ENCODE measurements around the gene EYA2.
"Not testable (repeated sequence)": the region's sequence is repeated elsewhere in the genome, so short reads cannot be mapped to it uniquely, and the experiment has no call there.

Gene EYA2, protein sequence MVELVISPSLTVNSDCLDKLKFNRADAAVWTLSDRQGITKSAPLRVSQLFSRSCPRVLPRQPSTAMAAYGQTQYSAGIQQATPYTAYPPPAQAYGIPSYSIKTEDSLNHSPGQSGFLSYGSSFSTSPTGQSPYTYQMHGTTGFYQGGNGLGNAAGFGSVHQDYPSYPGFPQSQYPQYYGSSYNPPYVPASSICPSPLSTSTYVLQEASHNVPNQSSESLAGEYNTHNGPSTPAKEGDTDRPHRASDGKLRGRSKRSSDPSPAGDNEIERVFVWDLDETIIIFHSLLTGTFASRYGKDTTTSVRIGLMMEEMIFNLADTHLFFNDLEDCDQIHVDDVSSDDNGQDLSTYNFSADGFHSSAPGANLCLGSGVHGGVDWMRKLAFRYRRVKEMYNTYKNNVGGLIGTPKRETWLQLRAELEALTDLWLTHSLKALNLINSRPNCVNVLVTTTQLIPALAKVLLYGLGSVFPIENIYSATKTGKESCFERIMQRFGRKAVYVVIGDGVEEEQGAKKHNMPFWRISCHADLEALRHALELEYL

DNA sequence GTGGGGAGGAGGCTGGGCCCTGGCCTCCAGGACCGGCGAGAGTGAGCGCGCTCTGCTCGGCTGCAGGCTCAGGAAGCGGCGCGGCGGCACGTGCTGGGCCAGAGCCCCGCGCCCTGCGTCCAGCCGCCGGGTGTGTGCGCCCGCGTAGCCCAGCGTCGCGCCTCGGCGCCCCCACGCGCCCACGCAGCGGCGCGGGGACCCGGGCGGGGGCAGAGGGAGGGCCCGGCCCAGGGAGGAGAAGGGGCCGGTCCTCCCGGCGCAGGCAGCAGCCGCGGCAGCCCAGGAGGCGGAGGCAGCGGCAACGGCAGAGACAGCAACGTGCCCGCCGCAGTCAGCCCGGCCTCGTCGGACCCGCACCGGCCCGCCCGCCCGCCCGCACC lies at the start of gene EYA2:
EYA2 (plus strand) TSS at position 265 of the 380 bp plus-strand sequence. CDS start 95,168 bp downstream, outside the sequence.
- DNase-seq: no peak

DNA sequence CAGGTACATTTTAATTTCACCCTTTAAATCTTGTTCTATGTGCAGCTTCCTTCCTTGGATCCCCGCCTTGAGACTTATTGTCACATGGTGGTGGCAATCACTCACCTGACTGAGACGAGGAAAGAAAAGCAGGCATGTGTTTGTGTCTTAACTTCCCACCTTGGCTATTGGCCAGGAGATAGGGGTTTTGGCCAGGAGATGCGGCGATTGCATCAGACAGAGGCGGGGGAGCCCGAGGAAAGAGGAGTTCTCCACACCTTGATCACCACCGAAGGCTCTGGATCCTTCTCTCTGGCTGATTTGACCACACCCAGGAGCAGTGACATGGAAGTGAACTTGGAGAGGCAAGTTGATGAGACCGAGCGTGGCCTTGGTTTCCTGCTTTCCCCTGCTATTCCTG lies 49.7 kb upstream of the EYA2 start:
- DNase-seq: no peak

DNA sequence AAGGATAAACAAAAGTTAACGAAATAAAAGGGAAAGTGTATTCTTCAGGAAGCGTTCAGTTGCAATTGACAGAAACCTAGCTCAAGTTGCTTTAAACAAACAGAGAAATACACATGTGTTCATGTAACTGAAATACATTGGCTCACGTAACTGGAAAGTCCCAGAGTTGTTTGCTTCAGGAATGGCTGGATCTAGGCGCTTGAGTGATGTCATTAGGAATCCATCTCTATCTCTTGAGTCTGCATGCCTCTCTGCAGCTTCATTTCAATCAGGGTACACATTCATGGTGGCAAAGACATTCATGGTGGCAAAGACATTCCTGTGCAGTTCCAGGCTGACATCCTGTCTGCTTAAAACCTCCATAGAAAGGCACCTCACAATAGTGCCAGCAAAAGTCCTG lies 45.4 kb upstream of the EYA2 start:
- no peak for DNase-seq

DNA sequence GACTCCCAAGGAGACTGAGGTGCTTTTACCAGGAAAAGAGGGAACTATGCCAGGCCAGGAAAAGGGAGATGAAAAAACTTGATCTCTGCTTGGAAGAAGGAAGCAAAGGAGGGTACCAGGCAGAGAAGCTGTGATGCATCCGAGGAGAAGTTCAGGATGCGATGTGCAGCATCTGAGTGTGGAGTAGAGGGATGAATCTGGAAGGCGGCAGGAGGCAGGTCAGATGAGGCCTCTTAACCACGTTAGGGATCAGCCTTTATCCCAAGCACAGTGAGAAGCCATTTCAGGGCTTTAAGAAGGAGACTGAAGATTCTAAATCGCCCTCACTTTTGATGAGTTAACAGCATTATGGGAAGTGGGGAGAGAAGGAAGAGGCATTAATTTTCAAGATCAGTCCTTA lies 44.9 kb upstream of the EYA2 start:
- DNase-seq: no peak

- no peak for DNase-seq
Observed at GRCh38 chr20:46850416-46850815, 44.2 kb upstream of the EYA2 start.

DNA sequence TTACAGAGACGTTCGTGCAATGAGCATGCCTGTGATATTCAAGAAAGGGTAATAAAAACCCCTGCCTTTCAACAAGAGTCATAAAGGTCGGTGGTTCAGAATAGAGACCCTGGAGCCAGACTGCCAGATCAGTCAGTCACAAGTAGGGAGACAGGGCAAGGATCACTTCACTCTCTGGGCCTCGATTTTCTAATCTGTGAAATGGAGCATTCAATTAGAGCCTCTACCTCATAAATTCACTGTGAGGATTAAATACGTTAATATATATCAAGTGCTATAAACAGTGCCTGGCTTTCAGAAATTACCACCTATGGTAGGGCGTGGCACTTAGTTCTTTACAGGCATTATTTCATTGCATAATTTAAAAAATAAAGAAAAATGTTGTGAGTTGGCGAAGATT lies 43.7 kb upstream of the EYA2 start:
- no peak for DNase-seq

- DNase-seq: no peak
Observed at GRCh38 chr20:46851746-46852145, 42.9 kb upstream of the EYA2 start.

DNA sequence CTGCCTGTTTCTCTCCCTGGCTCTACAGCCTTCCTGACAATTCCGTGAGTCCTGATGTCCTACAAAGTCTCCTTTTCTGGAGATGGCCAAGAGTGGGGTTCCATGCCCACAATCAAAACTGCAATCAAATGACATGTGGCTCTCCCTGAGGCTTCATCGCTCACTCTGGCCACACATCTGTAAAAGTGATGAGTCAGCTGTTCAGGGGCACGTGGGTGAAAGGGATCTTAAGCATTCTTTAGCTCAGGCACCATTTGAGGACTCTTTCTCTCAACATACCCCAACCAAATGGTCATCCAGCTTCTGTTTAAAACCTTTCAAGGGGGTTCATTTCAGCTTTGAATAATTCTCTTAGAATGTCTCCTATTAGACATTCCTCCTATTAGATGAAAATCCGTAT lies 42.3 kb upstream of the EYA2 start:
- DNase-seq: no peak

GRCh38 chr20:46853926-46854325 lies 40.7 kb upstream of the EYA2 start:
- no peak for DNase-seq

DNA sequence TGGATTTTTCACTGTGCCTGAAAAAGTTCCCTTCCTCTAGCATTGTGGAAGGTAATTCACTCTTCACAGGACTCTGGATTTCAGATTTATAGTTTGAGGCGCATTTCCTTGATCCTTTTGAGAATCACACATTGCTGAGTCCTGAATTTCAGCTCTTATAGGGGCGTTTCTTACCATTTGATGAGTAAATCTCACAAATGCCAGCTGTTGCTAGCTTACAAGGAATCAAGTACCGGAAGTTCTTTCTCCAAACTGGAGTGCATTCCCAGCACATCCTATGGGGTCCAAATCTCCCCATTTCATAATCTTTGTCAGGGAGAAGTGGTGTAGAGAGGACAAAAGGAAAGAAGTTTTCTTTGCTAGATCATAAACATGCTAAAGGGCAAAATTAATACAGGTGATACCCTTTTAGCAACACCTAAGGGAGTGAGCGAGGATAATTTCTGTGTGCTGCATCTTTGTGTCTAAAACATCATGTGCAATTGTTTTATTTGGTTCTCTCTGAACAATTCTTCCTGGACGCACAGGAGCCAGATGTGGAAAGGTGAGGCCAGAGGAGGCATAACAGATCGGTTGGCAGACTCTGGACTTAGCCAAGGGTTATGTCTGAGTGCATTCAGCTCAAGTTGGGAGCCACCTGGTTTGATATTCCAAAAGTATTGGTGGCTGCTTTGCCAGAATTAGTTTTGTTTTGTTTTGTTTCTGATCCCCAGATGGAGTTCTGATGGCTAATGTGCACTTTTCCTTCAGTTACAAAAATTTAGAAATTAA lies 37.4 kb upstream of the EYA2 start:
- DNase-seq: no peak

GRCh38 chr20:46865824-46866223 lies 28.8 kb upstream of the EYA2 start:
- DNase-seq: no peak

DNA sequence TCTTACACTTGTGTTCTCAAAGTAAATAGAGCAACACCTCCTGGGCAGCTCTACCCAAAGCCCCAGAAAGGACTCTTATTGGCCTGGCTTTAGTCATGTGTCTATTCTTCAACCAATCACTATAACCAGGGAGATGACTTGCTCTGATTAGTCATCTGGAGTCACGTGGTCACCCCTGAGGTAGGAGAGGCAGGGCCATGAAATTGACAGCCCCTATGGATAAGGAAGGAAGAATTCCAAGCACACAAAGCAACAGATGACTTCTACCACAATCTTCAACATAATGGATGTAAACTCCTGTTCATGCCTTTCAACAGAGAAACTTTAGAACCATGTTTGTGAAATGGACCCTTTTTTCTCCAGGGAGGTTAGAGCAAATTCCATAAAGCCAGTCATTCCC lies 24.6 kb upstream of the EYA2 start:
- DNase-seq: no peak

DNA sequence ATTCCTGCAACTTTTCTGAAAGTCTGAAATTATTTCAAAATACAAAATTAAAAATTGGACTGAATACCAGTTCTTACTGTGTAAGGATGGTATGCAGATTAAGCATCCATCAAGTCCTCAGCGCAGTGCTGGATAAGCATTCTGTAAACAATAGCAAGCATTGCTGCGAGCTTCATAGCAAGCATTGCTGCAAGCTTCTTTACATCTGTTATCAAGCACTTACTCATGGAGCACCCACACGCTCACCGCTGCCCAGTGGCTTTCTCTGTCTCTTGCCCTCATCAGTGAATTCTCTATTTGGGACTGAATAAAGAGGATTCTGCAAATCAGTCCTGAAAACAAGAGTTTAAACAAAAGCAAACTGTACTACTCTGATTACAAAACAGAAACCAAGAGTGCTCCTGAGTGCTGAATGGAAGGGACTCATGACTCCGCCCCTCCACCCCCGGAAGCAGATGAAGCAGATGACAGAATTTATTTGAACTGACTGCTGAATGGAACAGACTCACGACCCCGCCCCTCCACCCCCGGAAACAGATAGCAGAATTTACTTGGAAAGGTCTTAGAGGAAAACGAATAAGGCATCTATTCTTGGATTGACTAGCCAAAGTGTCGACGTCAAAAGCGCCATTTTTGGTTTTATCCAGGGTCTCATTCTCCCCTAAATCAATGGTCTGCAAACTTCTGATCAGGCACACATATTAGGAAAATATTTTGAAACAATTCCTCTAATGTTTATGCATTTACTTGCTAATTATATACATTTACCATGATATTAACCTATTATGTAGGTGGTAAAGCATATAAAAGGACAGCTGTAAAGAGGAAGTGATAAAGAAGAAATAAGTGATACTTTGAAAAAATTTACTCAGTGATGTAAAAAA lies 22.1 kb upstream of the EYA2 start:
- DNase-seq: no peak

DNA sequence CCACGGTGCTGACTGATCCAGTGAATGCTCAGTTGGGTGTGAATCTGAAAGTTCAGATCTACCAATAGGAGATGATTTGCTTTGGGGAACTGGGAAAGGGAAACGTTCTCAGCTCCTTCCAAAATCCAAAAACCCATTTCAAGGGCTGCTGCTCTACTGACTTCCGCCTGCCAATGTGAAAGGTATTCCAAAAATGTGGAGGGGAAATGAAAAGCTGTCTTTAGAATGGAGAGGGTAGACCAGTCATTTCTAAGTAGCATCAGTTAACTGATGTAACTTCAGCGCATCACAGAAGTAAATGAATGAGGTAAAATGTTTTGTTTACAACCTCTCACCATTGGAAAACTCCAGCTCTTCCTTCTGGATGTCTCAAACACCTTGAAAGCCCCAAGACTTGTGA lies 19.6 kb upstream of the EYA2 start:
- DNase-seq: no peak

DNA sequence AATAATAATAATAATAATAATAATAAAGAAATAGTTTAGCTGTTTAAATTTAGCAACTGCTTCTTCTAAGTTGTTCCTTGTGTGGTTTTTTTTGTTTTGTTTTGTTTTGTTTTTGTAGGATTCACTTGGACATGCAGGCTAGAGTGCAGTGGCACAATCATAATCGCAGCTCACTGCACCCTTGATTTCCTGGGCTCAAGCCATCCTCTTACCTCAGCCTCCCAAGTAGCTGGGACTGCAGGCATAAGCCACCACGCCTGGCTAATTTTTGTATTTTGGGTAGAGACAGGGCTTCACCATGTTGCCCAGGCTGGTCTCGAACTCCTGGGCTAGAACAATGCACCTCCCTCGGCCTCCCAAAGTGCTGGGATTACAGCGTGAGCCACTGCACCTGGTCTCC lies 15.3 kb upstream of the EYA2 start:
- no peak for DNase-seq

GRCh38 chr20:46879963-46880362 lies 14.7 kb upstream of the EYA2 start:
- DNase-seq: not testable (repeated sequence)

DNA sequence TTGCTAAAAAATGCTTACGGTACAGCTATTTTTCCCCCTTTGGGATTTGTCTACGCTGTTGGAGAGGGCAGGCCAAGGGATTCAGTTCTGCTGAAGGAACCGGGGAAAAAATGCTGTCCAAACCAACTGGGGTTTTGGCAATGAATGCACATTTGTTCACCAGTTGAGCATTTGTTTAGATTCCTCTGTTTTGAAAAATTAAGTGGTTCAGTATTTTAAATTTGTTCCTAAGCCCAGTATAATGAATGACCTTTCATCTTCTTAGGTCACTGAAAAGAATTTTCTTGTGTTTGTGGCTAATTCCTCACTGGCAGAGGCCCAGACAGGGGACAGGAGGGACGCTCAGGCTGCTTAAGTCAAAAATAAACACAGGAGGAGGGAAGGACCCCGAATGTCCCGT lies 10.8 kb upstream of the EYA2 start:
- no peak for DNase-seq

DNA sequence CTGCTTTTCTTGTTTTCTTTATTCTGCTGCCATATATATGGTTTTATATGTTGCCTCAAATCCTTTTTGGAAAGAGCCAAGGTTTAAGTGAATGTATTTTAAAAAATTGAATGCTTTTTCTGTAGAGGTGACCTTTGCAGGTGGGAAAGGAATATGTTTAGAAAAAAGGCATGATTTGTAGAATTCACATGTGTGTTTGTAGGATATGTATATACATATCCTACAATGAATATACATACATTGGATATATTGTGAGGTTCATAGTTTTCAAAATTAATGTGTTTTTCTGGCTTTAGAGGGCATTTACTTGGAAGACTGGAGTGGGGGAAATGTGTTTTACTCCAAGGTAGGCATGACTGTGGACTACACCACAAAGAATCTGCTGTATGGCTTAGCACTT lies 4.0 kb upstream of the EYA2 start:
- no peak for DNase-seq

- DNase-seq: no peak
Observed at GRCh38 chr20:46893051-46893450, 1.6 kb upstream of the EYA2 start.

GRCh38 chr20:46893877-46894578 lies 615 bp upstream of the EYA2 start:
- no peak for DNase-seq

- DNase-seq: no peak
Observed at GRCh38 chr20:46894971-46895905, 595 bp downstream of the EYA2 start.

Data from activated naive CD4-positive, alpha-beta T cell treated with Interleukin-2 at 50 U/mL for 16 hours (primary cell).